NCI-H1048 (cell line): ENCODE measurements around the gene KLHDC9.
A peak's percentile ranks its signal among the peaks of the same experiment; 100 is the strongest.
"Not testable (repeated sequence)": the region's sequence is repeated elsewhere in the genome, so short reads cannot be mapped to it uniquely, and the experiment has no call there.

Source experiments
- DNase-seq: peaks from one replicate; lab custom pipeline; 2025; lab: John Stamatoyannopoulos, UW

Gene KLHDC9

GRCh38 chr1:161098210-161099068, at the start of gene KLHDC9:
KLHDC9 (plus strand) TSS chr1:161098361; CDS start chr1:161098536, 175 bp downstream.
- DNase-seq: peak; percentile 84

- no peak for DNase-seq
Observed at GRCh38 chr1:161048949-161049722, 49.0 kb upstream of the KLHDC9 start.

GRCh38 chr1:161051219-161051618, 46.9 kb upstream of the KLHDC9 start:
- DNase-seq: no peak

- no peak for DNase-seq
Observed at GRCh38 chr1:161052899-161053298, 45.3 kb upstream of the KLHDC9 start.

GRCh38 chr1:161054232-161054631, 43.9 kb upstream of the KLHDC9 start:
- no peak for DNase-seq

GRCh38 chr1:161054805-161055204, 43.4 kb upstream of the KLHDC9 start:
- no peak for DNase-seq

- no peak for DNase-seq
Observed at GRCh38 chr1:161059293-161059692, 38.9 kb upstream of the KLHDC9 start.

GRCh38 chr1:161061419-161061818, 36.7 kb upstream of the KLHDC9 start:
- DNase-seq: no peak

GRCh38 chr1:161063936-161064335, 34.2 kb upstream of the KLHDC9 start:
- not testable (repeated sequence) for DNase-seq

- not testable (repeated sequence) for DNase-seq
Observed at GRCh38 chr1:161065681-161066080, 32.5 kb upstream of the KLHDC9 start.

- DNase-seq: no peak
Observed at GRCh38 chr1:161066694-161067093, 31.5 kb upstream of the KLHDC9 start.

- no peak for DNase-seq
Observed at GRCh38 chr1:161068306-161069234, 29.6 kb upstream of the KLHDC9 start.

- DNase-seq: no peak
Observed at GRCh38 chr1:161069241-161069640, 28.9 kb upstream of the KLHDC9 start.

GRCh38 chr1:161069731-161070270, 28.4 kb upstream of the KLHDC9 start, which contains the start of gene ARHGAP30:
ARHGAP30 (minus strand) TSS chr1:161069891; CDS start chr1:161069624, 267 bp downstream.
- DNase-seq: no peak

- DNase-seq: no peak
Observed at GRCh38 chr1:161070761-161071160, 27.4 kb upstream of the KLHDC9 start.

- no peak for DNase-seq
Observed at GRCh38 chr1:161071886-161072371, 26.2 kb upstream of the KLHDC9 start.

- DNase-seq: no peak
Observed at GRCh38 chr1:161072751-161073449, 25.3 kb upstream of the KLHDC9 start.

GRCh38 chr1:161073474-161074121, 24.6 kb upstream of the KLHDC9 start:
- no peak for DNase-seq

- DNase-seq: no peak
Observed at GRCh38 chr1:161074676-161075368, 23.3 kb upstream of the KLHDC9 start.

- DNase-seq: no peak
Observed at GRCh38 chr1:161076410-161076809, 21.8 kb upstream of the KLHDC9 start.
